Activated effector memory CD4-positive, alpha-beta T cell treated with anti-CD3 and anti-CD28 coated beads, Interleukin-2, amount 50 U/mL, for 16 hours (primary cell): ENCODE measurements around the gene PIPOX.
"Not testable (repeated sequence)": the region's sequence is repeated elsewhere in the genome, so short reads cannot be mapped to it uniquely, and the experiment has no call there.

Experiments used
- DNase-seq: peaks from one replicate; pipeline ENCODE4 v3.0.0-alpha.2; 2020

Gene PIPOX

GRCh38 chr17:29078183-29079045 lies 35.5 kb downstream of the PIPOX start:
- DNase-seq, result no peak

GRCh38 chr17:29079433-29079832 lies 36.5 kb downstream of the PIPOX start:
- DNase-seq, result no peak

GRCh38 chr17:29079887-29080286 lies 36.9 kb downstream of the PIPOX start:
- DNase-seq, result no peak

DNA sequence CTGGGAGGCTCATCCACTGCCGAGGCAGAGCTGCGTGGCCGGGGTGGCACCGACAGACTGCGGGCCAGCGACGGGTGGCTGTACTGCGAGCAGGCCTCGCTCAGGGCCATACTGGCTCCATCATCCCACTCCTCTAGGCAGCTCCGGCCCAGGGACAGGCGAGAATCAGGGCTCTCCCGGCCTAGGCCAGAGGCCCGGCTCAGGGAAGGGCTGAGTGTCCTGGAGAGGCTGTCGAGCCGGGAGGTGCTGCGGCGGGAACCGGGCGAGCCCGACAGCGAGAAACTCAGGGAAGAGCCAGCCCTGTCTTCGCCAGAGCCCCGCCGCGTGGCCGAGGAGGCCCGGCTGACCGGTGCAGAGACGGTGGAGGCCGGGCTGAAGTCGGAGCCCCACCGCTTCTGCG lies 37.4 kb downstream of the PIPOX start:
- no peak for DNase-seq

- DNase-seq, result no peak
Observed at GRCh38 chr17:29080965-29081364, 38.0 kb downstream of the PIPOX start.

- DNase-seq, result no peak
Observed at GRCh38 chr17:29084541-29085146, 41.7 kb downstream of the PIPOX start.

DNA sequence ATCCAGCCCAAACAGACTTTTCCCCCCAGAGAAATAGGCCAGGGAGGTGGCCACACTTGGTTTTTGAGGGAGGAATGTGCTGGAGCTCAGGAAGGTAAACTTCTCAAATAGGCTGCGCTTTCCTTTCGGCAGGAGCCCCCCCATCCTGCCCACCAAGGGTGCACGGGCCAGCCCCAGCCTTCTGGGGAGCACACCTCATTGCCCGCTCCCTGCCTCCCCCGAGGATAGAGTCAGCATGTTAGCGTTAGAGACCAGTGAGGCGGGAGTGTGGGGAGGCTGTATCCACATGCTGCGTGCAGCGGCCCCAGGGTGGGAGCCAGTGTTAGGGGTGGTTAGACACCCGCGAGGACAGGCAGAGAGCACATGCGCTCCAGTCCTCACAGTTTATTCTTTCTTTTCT lies 42.3 kb downstream of the PIPOX start:
- no peak for DNase-seq

GRCh38 chr17:29086628-29087332 lies 43.8 kb downstream of the PIPOX start:
- DNase-seq, result no peak

- not testable (repeated sequence) for DNase-seq
Observed at GRCh38 chr17:29088782-29089181, 45.8 kb downstream of the PIPOX start.

- no peak for DNase-seq
Observed at GRCh38 chr17:29089601-29090044, 46.7 kb downstream of the PIPOX start.

DNA sequence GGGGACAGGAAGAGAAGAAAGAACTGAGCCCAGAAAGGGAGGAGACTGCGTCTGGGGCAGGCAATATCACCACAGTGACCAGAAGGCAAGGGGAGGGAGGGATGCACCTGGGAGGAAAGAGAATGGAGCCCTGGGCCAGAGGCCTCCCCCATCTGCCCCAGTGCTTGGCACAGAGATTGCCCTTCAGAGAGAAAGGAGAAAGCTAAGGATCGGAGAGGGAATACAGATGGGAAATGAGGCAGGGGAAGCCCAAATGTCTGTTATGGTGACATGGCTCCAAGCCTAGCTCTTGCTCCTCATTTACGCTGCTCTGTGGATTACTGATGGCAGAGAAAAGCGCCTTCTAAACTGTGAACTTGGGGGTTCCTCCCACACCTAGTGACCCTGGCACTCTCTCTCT lies 47.2 kb downstream of the PIPOX start:
- DNase-seq, result no peak

DNA sequence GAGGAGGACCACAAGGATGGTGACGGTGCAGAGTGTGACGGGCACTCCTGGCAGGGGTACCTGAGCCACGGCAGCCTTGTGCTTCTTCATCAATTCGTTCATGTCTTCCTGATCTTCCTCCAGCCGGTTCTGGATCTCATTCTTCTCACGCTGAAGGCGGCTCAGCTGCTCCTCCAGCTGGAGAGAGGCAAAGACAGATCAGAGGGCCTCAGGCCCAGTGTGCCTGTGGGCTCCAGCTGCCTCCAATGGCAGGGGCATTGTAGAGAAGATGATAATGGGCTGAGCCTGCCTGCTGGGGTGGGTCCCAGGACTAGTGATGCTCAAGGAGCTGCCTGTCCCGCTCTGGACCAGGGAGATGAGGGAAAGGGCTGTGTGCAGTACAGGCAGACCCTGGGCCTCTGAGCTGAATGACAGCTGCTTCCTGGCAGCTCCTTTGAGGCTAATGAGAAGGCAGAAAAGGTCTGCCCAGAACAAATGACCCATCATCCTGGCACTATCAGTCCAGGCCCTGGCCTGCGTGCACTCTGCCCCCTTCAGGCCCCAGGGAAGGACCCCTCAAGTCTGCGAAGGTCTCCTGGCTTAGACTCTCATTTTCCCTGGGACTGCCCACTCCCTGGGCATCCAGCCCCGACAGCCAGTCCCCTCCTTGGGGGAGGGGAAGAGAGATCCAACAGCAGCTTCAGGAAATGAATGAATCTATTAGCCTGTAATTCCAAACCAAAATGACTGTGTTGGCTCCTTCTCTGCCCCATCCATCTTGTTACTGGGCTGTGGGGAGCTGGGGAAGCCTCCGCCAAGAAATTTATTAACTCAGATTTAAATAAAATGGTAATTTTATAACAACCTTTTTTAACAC lies 48.0 kb downstream of the PIPOX start:
- DNase-seq, result no peak

GRCh38 chr17:29091606-29092289 lies 48.8 kb downstream of the PIPOX start:
- DNase-seq, result no peak

DNA sequence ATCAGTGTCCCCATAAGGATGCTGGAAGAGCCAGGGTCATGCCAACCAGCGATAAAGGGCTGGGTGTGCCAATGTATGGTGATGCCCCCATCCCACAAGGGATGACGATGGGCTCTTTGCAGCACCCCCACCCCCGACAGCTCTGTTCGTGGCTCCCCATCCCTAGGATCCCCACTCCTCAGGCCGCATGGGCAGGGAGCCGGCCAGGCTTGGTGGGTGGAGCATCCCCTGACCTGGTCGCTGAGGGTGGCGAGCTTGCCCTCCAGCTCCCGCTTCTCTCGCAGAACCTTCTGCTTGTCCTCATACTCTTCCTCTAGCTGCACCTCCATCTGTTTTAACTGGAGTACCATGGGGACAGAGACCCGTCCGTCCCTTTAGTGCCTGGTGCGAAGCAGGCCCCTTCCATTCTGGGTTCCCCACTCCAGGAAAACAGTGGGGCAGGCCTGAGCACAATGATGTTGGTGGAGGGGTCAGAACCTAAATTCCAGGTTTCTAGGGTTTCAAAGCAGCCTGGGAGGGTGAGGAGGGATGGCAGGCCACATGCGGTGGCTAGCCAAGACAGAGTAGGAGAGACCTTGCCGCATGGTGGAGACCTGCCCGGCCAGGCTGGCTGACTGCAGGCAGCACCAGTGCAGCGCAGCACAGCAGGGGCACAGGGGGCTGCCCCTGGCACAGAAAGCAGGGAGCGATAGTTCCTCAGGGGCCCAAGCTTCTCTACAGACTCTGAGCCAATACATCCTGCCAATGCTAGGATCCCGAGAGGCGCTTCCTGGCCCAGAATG lies 50.3 kb downstream of the PIPOX start:
- DNase-seq, result no peak

GRCh38 chr17:29094101-29094708 lies 51.3 kb downstream of the PIPOX start:
- DNase-seq, result no peak

DNA sequence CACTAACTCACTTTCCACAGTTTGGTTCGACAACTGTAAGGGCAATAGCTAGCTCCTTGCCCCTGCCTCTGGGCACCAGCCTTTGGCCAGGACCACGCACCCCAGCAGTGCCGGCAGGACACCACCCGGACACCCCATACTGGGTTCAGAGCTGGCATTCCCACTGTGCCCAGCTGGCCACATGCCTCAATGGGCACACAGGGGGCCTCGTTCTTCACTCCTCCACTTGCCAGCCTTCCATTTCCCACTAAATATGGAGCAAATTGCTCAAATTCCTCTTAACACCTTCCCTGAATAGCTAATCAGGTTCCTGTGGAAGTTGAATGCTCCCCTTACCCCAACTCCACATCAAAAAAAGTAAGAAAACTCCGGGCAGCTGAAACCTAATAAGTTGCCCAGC lies 52.5 kb downstream of the PIPOX start:
- no peak for DNase-seq

DNA sequence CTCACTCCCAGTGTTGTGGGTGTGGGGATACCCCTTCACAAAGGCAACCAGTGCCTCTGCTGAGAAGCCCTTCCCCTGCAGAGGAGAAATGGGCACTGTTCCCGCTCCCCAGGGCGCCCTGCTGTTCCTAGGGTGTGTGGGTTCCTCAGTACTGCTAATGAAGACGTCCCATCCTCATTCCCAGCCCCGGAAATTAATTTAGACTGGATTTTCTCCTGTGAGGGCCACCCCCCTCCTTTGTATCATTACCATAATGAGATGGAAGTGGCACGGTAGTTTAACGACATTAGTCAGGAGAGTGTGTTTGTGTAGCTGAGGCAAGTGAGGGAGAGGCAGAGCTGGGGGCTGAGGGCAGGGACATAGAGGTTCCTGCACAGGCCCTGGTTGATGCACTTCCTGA lies 53.2 kb downstream of the PIPOX start:
- DNase-seq, result no peak

DNA sequence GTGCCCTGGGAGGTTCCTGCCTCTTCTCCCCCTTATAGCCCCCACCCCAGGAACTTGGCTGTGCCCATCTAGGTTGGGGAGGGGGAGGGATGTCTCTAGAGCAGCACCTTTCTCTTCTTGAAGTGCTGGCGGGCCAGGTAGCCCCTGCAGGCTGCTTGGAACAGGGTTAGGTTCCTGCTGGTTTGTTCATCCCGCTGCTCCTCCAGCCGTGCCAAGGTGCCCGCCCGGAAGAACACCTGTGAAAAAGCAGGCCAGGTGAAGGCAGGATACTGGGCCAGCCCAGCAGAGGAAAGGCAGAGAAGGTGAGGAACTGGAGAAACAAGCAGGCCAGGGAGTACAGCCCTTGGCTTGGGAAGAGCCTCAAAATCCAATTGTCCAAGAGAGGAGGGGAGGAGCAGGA lies 56.6 kb downstream of the PIPOX start:
- DNase-seq, result no peak

DNA sequence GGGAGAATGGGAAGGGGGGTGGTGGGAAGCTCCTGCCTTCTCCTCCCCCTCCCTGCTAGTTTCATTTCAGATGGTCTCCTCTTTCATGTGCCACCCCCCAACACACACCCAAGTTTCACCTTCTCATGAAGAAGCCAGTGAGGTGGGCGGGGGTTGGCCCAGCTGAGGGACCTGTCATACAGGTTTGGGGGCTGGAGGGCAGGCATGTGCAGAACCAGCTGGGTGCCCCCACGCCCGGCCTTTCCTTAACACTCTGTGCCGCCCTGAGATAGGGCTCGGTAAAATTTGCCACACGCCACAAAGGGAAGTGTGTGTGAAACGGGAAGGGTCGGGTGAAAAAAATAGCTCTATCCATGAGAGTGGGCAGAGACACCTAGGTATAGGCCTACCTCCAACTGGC lies 57.4 kb downstream of the PIPOX start:
- no peak for DNase-seq

- DNase-seq, result no peak
Observed at GRCh38 chr17:29102046-29102445, 59.1 kb downstream of the PIPOX start.

- DNase-seq, result no peak
Observed at GRCh38 chr17:29102741-29103181, 59.8 kb downstream of the PIPOX start.
